ENCODE data around the gene ARHGEF7. TPM values are rescaled to one million over a fixed set of nuclear protein-coding genes. Genes with fewer than 3 reads are reported as not detected.

Gene ARHGEF7
- total RNA-seq, 1 experiment from 2014 or later = 46.2 TPM

GRCh38 chr13:111145071-111145470 lies 30.0 kb downstream of the ARHGEF7 start:
- no peaks in the 10 kb centered on the region for H3K9me2 ChIP-seq (ENCODE audit: insufficient read depth)
- RAD21 ChIA-PET (ENCODE audit: low non-redundant PET in 1 of 2, low total read pairs in 2 of 2, uncharacterized antibody in 2 of 2, unreplicated experiment in 2 of 2) = no interaction called here
- no peak for ATAC-seq
- no peak for DNase-seq (ENCODE audit: low read depth, low spot score)
- POLR2A ChIA-PET = no interaction called here
- no peaks in the 10 kb centered on the region for H3K4me1 ChIP-seq (ENCODE audit: control insufficient read depth in 1 of 2, insufficient read depth in 2 of 2, low read length in 2 of 2)
- intact Hi-C loops (cut with micrococcal nuclease) = no loop called here
- H3K9ac ChIP-seq (ENCODE audit: low read length) = no peak overlapping the region
- H3K4me3 ChIP-seq (replicated peaks in 1 of 2; ENCODE audit: low read depth in 1 of 2, low read length in 2 of 2) = no peak overlapping the region
- H3K36me3 ChIP-seq (ENCODE audit: control insufficient read depth in 1 of 2, insufficient read depth in 2 of 2, low read length in 2 of 2) = no peaks in the 10 kb centered on the region
- no peaks in the 10 kb centered on the region for H3K9me3 ChIP-seq (ENCODE audit: control insufficient read depth in 1 of 2, insufficient read depth in 1 of 2, low read depth in 1 of 2, low read length in 2 of 2)
- no peaks in the 10 kb centered on the region for H3K79me2 ChIP-seq (ENCODE audit: insufficient read depth, low read length)
- CTCF ChIA-PET = no interaction called here
- no peak for TF ChIP-seq JUND (IDR thresholded peaks at IDR 0.05)
- no peak for TF ChIP-seq EZH2phosphoT487 (IDR thresholded peaks at IDR 0.05; ENCODE audit: borderline replicate concordance)
- no peak for TF ChIP-seq ZBTB33 (IDR thresholded peaks at IDR 0.05; ENCODE audit: extremely low read depth, insufficient replicate concordance, low read length)
- no peak for TF ChIP-seq POLR2A (IDR thresholded peaks at IDR 0.05; ENCODE audit: borderline replicate concordance, extremely low read depth, insufficient read depth, insufficient read length)
- TF ChIP-seq EZH2 (IDR thresholded peaks at IDR 0.05) = no peak
- H3K27ac ChIP-seq (ENCODE audit: low read depth, low read length) = no peak overlapping the region
- BruUV-seq (replicated peaks) = no TSS peak
- no peak overlapping the region for H3K4me2 ChIP-seq (ENCODE audit: low read length)
- H3K27me3 ChIP-seq (ENCODE audit: insufficient read depth, low read length) = peaks cover 41% of the 10 kb centered on the region; the same call in 1 of the 2 replicates
- no peaks in the 10 kb centered on the region for H4K20me1 ChIP-seq (ENCODE audit: insufficient read depth)
- H2AFZ ChIP-seq (ENCODE audit: low read depth, low read length, poor library complexity, severe bottlenecking) = no peak overlapping the region

- BruUV-seq (replicated peaks) = no TSS peak
- Histone ChIP-seq H2AFZ (ENCODE audit: low read depth, low read length, poor library complexity, severe bottlenecking) (no peak overlapping the region), H3K27me3 (ENCODE audit: insufficient read depth, low read length) (peaks cover 41% of the 10 kb centered on the region; the same call in 1 of the 2 replicates), H3K9me3 (ENCODE audit: control insufficient read depth in 1 of 2, insufficient read depth in 1 of 2, low read depth in 1 of 2, low read length in 2 of 2) (no peaks in the 10 kb centered on the region), H3K4me2 (ENCODE audit: low read length) (no peak overlapping the region), H3K9ac (ENCODE audit: low read length) (no peak overlapping the region), H3K79me2 (ENCODE audit: insufficient read depth, low read length) (no peaks in the 10 kb centered on the region), H3K4me3 (replicated peaks in 1 of 2; ENCODE audit: low read depth in 1 of 2, low read length in 2 of 2) (no peak overlapping the region), H3K9me2 (ENCODE audit: insufficient read depth) (no peaks in the 10 kb centered on the region), H3K36me3 (ENCODE audit: control insufficient read depth in 1 of 2, insufficient read depth in 2 of 2, low read length in 2 of 2) (no peaks in the 10 kb centered on the region), H4K20me1 (ENCODE audit: insufficient read depth) (no peaks in the 10 kb centered on the region), H3K4me1 (ENCODE audit: control insufficient read depth in 1 of 2, insufficient read depth in 2 of 2, low read length in 2 of 2) (no peaks in the 10 kb centered on the region), H3K27ac (ENCODE audit: low read depth, low read length) (no peak overlapping the region)
- ChIA-PET RAD21 (ENCODE audit: low non-redundant PET in 1 of 2, low total read pairs in 2 of 2, uncharacterized antibody in 2 of 2, unreplicated experiment in 2 of 2) (no interaction called here), CTCF (no interaction called here), POLR2A (no interaction called here)
- intact Hi-C loops (cut with micrococcal nuclease) = no loop called here
- DNase-seq (ENCODE audit: low read depth, low spot score) (no peak), ATAC-seq (no peak)
- TF ChIP-seq EZH2 (IDR thresholded peaks at IDR 0.05) (no peak), ZFX (IDR thresholded peaks at IDR 0.05) (no peak), EZH2phosphoT487 (IDR thresholded peaks at IDR 0.05; ENCODE audit: borderline replicate concordance) (no peak), REST (IDR thresholded peaks at IDR 0.05; ENCODE audit: low read depth) (no peak)
These were observed 30.4 kb downstream of the ARHGEF7 start for GRCh38 chr13:111145506-111145905.
